AG04450 (cell line): ENCODE data around the gene CNTROB. TPM values are rescaled to one million over a fixed set of nuclear protein-coding genes. Genes with fewer than 3 reads are reported as not detected.

ENCODE experiments used
- CTCF ChIA-PET: fragments of 300-600, 350-600 bp; formaldehyde crosslinking; extraction: SDS; loops from one replicate; lab custom pipeline; 2022; ENCODE audit warnings: antibody characterized with exemption, inconsistent platforms; lab: Charles Lee
- POLR2A ChIA-PET: fragments of 350-600 bp; formaldehyde crosslinking; extraction: SDS; loops from one replicate; lab custom pipeline; 2021; ENCODE audit warnings: antibody characterized with exemption, inconsistent platforms; lab: Yijun Ruan, JAX
- DNase-seq: peaks from one replicate; pipeline ENCODE4 v3.0.0-alpha.2; 2011; ENCODE audit warnings: low read depth, low spot score
- H3K27ac ChIP-seq: one replicate; pipeline ENCODE4 v1.5.1; 2012; ENCODE audit warnings: low read depth, low read length, control low read depth
- H3K27me3 ChIP-seq: one replicate; pipeline ENCODE4 v1.6.0; 2012; ENCODE audit warnings: low read length; ENCODE audit not compliant: control insufficient read depth, insufficient read depth
- H3K4me3 ChIP-seq: 2 replicates; pipeline ENCODE4 v1.5.1; 2011; ENCODE audit warnings: mild to moderate bottlenecking, low read depth, low read length, control low read depth
- H3K9me3 ChIP-seq: 2 replicates; pipeline ENCODE4 v1.5.1; 2012; ENCODE audit warnings: low read length; ENCODE audit not compliant: control insufficient read depth, insufficient read depth
- polyA plus RNA-seq: library from polyadenylated mRNA; depleted of rRNA; stranded (reverse); fragments of >200 nt; gene quantifications from 2 replicates; pipeline ENCODE4 v1.2.3, GENCODE V29; 2011
- TF ChIP-seq, protein P1 (sequence below): IDR thresholded peaks from 2 replicates; pipeline ENCODE4 v1.5.1; 2011; ENCODE audit warnings: low read depth, low read length, control low read depth, inconsistent platforms

The CNTROB gene
- polyA plus RNA-seq, 1 experiment, result 11.3 TPM

DNA sequence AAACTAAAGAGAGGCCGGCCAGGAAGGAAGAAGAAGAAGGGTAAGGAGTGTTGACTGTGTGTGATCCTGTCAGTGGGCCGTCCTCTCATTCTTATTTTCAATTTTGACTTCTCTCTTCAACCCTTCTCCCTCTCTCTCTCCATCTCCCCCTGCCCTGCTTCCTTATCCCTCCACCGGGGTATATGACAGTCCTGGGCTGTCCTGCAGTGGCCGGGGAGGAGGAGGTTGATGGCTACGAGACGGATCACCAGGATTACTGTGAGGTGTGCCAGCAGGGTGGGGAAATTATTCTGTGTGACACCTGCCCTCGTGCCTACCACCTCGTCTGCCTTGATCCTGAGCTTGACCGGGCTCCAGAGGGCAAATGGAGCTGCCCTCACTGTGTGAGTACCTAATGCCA, 37.8 kb upstream of the CNTROB start:
- no peak for DNase-seq
- H3K4me3 ChIP-seq, result no peak overlapping the region
- H3K27ac ChIP-seq, result no peak overlapping the region
- ChIA-PET CTCF (no interaction called here), POLR2A (interaction anchor here (1.0 kb wide), 1 partner anchor 10 kb away, joined by 4 read pairs; no protein-coding TSS in a partner anchor)
- TF ChIP-seq, protein P1, sequence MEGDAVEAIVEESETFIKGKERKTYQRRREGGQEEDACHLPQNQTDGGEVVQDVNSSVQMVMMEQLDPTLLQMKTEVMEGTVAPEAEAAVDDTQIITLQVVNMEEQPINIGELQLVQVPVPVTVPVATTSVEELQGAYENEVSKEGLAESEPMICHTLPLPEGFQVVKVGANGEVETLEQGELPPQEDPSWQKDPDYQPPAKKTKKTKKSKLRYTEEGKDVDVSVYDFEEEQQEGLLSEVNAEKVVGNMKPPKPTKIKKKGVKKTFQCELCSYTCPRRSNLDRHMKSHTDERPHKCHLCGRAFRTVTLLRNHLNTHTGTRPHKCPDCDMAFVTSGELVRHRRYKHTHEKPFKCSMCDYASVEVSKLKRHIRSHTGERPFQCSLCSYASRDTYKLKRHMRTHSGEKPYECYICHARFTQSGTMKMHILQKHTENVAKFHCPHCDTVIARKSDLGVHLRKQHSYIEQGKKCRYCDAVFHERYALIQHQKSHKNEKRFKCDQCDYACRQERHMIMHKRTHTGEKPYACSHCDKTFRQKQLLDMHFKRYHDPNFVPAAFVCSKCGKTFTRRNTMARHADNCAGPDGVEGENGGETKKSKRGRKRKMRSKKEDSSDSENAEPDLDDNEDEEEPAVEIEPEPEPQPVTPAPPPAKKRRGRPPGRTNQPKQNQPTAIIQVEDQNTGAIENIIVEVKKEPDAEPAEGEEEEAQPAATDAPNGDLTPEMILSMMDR, result no peak
- H3K9me3 ChIP-seq, result no peaks in the 10 kb centered on the region
- H3K27me3 ChIP-seq, result no peaks in the 10 kb centered on the region

GRCh38 chr17:7894866-7895265, 37.1 kb upstream of the CNTROB start:
- ChIA-PET POLR2A (interaction anchor here (1.0 kb wide), 1 partner anchor 11 kb away, joined by 4 read pairs; no protein-coding TSS in a partner anchor), CTCF (interaction anchor here (1.5 kb wide), 1 partner anchor 147 kb away, joined by 4 read pairs; no protein-coding TSS in a partner anchor)
- DNase-seq, result no peak
- H3K4me3 ChIP-seq, result no peak overlapping the region
- no peaks in the 10 kb centered on the region for H3K27me3 ChIP-seq
- no peak overlapping the region for H3K27ac ChIP-seq
- H3K9me3 ChIP-seq, result no peaks in the 10 kb centered on the region
- TF ChIP-seq, protein P1, result no peak

- no peaks in the 10 kb centered on the region for H3K27me3 ChIP-seq
- H3K9me3 ChIP-seq, result no peaks in the 10 kb centered on the region
- CTCF ChIA-PET, result interaction anchor here (1.0 to 3.2 kb wide), 11 partner anchors 15 to 161 kb away, joined by 3 to 46 read pairs (median 6); partner anchors contain the start of genes KDM6B and RNF227
- H3K27ac ChIP-seq, result no peak overlapping the region
- POLR2A ChIA-PET, result interaction anchor here (0.6 to 0.9 kb wide), 2 partner anchors 8 to 55 kb away, joined by 3 read pairs; no protein-coding TSS in a partner anchor
- no peak overlapping the region for H3K4me3 ChIP-seq
- TF ChIP-seq, protein P1, result no peak
- no peak for DNase-seq
These were observed 34.9 kb upstream of the CNTROB start for GRCh38 chr17:7897090-7897489.

- ChIA-PET CTCF (interaction anchor here (0.6 to 3.2 kb wide), 21 partner anchors 9 to 176 kb away, joined by 3 to 46 read pairs (median 4); partner anchors contain the start of genes KDM6B and RNF227), POLR2A (interaction anchor here (0.9 kb wide), 1 partner anchor 9 kb away, joined by 3 read pairs; no protein-coding TSS in a partner anchor)
- DNase-seq, result no peak
- TF ChIP-seq, protein P1, result peak; percentile 70
- H3K9me3 ChIP-seq, result no peaks in the 10 kb centered on the region
- no peaks in the 10 kb centered on the region for H3K27me3 ChIP-seq
- H3K27ac ChIP-seq, result no peak overlapping the region
- no peak overlapping the region for H3K4me3 ChIP-seq
These were observed 34.2 kb upstream of the CNTROB start for GRCh38 chr17:7897773-7898172.

DNA sequence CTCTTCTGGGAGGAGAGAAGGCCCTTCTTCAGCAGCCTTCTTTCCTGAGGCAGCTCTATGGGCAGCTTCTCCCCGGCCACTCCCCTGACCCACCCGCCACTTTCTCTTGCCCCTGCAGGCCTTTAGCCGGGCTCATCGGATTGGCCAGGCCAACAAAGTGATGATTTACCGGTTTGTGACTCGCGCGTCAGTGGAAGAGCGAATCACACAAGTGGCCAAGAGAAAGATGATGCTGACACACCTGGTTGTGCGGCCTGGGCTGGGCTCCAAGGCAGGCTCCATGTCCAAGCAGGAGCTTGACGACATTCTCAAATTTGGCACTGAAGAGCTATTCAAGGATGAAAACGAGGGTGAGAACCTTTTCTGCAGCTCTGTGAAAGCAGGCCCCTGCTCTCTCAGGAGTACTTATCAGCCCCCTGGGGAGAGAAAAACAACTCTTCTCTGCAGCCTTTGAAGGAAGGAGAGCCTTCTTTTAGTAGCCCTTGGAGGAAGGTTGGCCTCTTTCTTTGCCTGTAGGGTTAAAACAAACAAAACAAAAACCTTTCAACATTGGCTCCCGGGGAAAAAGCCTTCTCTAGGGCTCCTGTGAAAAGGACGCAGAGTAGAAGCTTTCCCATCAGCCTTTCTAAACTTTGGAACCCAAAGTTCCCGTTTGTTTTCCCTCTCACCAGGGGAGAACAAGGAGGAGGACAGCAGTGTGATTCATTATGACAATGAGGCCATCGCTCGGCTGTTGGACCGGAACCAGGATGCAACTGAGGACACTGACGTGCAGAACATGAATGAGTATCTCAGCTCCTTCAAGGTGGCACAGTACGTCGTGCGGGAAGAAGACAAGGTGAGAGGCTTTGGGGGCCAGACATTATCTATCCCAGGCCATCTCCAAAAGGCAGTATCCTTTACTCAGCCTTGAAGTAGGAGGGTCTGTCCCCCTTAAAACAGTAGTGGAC, 28.6 kb upstream of the CNTROB start:
- H3K27me3 ChIP-seq, result no peaks in the 10 kb centered on the region
- no peak overlapping the region for H3K27ac ChIP-seq
- CTCF ChIA-PET, result interaction anchor here (0.7 kb wide), 1 partner anchor 86 kb away, joined by 3 read pairs; no protein-coding TSS in a partner anchor
- H3K4me3 ChIP-seq, result no peak overlapping the region
- no peak for DNase-seq
- H3K9me3 ChIP-seq, result no peaks in the 10 kb centered on the region
- POLR2A ChIA-PET, result no interaction called here
- TF ChIP-seq, protein P1, result no peak
